GM21717 (cell line): Measurements from ENCODE around the gene RTN1.

Source experiments
- ATAC-seq: cut with Tn5 transposase; IDR thresholded peaks from one replicate; pipeline ENCODE4 v1.9.1; 2021; ENCODE audit warnings: mild to moderate bottlenecking, moderate library complexity; ENCODE audit not compliant: unreplicated experiment

Gene RTN1, protein sequence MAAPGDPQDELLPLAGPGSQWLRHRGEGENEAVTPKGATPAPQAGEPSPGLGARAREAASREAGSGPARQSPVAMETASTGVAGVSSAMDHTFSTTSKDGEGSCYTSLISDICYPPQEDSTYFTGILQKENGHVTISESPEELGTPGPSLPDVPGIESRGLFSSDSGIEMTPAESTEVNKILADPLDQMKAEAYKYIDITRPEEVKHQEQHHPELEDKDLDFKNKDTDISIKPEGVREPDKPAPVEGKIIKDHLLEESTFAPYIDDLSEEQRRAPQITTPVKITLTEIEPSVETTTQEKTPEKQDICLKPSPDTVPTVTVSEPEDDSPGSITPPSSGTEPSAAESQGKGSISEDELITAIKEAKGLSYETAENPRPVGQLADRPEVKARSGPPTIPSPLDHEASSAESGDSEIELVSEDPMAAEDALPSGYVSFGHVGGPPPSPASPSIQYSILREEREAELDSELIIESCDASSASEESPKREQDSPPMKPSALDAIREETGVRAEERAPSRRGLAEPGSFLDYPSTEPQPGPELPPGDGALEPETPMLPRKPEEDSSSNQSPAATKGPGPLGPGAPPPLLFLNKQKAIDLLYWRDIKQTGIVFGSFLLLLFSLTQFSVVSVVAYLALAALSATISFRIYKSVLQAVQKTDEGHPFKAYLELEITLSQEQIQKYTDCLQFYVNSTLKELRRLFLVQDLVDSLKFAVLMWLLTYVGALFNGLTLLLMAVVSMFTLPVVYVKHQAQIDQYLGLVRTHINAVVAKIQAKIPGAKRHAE

DNA sequence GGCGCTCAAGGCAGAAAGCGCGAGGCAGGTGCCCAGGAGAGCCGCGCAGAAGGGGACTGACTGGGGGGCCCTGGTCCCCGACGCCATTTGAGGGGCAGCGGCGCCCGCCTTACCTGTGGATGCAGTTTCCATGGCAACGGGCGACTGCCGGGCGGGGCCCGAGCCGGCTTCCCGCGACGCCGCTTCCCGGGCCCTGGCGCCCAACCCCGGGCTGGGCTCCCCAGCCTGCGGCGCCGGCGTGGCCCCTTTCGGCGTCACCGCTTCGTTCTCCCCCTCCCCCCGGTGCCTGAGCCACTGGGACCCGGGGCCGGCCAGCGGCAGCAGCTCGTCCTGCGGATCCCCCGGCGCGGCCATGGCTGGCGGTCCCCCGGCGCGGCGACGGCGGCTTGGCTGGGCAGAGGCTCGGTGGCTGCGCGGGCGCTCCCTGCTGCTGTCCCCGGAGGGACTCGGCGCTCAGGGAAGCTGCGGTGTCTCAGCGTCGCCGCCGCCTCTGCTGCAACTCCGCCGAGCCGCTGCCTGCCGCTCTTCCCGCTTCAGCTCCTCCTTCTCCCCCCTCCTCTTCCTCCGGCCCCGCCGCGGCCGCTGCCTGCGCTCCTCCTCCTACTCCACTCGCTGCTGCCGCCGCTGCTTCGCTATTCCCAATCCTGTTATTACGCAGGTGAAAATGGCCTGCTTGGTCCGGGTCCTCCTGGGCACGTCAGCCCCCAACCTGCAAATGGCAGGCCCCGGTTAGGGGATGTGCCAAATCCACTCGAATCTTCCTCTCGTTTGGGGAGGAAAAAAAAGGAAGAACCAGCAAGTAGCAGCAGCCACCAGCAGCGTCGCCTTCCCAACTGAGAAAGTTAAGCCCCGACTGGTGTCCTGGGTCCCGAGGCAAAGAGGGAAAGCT, at the start of gene RTN1:
RTN1 (minus strand) TSS at position 500 of the 889 bp plus-strand sequence; CDS start at position 354, 146 bp downstream.
- ATAC-seq: peak; percentile 59

DNA sequence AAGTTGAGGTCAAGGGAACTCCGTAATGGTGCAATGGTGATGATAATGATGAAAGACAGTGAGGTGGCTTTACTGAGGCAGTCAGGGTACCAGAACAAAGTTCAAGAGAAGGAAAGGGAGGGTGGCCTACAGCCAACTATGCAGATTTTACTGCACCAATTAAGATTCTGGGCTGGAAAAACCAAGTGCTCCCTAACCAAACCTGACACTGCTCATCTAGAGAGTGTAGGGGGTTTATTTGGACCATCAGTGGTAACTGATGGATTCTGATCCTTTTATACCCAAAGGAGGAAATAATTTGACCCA, 49.8 kb upstream of the RTN1 start:
- ATAC-seq: no peak

DNA sequence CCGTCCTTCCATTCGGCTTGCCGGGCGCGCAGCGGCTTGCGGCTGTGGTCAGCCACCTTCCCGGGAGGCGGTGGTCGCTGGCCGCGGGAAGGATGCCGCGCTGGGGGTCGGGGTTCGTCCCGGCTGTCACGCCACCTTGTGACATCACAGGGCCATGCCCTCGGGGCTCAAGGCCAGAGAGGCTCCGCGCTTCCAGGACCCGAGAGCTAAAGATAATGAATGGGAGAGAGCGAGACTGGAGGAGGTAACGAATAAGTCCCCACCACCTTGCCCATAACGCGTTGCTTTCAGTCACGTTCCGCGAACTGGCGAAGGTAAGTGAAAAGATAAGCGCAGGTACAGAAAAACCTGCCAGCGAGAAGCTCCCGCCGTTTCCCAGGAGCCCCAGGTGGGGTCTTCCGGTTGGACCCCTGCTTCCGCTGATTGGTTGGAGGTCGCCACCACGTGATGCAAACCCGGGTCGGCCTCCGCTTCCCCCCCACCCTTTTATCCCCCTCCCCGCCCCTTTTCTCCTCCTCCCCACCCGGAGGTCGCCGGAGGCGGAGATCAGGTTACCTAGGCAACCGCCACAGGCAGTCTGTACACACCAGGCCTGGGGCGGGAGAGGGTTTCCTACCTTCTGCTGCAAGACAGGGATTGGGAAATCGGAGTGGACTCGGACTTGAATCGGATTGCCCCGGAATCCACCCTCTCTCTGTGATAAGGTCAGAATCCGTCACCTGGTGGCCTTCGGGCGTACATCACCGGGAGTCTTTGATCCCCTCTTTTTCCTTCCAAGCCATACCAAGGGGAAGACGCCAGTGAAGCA, 49.2 kb upstream of the RTN1 start, which contains the start of gene LRRC9:
LRRC9 (plus strand) TSS at position 575 of the 808 bp plus-strand sequence.
- ATAC-seq: no peak

DNA sequence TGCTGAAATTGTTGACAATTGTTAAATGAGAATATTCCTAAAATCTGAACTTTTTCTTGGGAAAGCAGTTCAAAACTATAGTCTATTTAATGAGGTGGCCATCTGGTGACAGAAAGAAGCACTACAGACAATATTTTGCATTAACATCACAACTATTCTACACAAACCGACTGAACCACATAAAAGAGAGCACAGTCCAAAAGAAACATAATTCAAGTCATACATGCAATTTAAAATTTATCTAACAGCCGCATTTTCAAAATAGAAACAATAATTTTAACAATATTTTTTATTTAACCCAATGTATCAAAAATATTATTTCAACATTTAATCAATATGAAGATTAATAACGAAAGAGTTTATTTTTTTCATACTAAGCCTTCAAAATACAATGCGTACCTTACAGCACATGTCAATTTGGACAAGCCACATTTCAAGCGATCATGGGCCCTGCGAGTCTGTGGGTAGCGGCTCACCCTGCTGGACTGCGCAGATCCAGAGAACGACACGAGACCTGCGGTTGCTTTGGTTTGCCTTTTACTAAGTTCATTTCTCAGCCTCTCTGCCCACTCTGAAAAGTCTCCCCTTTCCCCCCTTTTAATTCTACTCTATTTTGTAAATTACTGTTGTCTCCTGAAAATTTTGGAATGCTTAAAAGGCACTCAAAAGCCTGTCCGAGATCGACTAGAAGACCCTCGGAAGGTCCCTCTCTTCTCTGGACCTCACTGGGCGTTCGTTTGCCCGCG, 48.4 kb upstream of the RTN1 start:
- peak; percentile 54 for ATAC-seq

DNA sequence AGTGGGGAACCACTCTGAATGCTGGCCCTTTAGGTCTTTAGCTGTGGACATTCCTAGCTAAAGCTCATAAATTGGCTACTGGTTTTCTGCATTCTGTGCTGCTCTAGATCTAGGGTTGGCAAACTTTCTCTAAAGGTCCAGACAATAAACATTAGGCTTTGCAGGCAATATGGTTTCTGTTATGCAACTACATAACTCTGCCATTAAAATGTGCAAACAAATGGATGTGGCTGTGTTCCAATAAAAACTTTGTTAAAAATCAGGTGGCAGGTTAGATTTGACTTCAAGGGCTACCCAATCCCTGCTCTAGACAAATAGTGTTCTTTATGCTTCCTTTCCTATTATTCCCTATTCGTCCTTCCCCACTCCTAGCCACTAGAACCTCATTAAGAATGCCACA, 42.6 kb upstream of the RTN1 start:
- no peak for ATAC-seq

DNA sequence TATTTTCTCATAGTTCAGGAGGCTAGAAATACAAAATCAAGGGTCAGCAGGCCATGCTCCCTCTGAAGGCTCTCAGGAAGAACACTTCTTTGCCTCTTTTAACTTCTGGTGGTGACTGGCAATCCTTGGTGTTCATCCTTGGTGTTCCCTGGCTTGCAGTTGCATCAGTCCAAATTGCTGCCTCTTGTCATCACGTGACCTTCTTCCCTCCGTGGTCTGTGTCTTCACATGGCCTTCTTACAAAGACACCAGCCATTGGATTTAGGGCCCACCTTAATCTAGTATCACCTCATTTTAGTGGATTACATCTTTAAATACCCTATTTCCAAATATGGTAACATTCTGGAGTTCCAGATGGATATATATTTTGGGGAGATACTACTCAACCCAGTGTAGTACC, 41.9 kb upstream of the RTN1 start:
- no peak for ATAC-seq

DNA sequence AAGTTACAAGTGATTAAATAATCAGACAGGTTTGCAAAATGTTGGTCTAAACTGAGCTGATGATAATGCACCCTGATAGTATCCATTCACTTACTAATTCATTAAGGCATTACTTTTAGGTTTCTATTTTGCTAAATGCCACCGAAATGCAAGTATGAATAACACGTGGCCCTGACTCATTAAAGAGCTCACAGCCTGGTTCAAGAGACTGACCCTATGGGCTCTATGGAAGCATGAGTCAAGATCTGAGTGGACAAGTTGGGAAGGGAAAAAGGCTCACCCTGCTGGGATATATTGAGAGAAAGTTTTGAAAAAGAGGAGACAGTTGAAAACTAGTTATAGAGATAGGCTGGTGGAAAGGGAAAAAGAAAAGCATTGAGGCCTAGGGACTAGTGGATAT, 34.6 kb upstream of the RTN1 start:
- ATAC-seq: no peak

DNA sequence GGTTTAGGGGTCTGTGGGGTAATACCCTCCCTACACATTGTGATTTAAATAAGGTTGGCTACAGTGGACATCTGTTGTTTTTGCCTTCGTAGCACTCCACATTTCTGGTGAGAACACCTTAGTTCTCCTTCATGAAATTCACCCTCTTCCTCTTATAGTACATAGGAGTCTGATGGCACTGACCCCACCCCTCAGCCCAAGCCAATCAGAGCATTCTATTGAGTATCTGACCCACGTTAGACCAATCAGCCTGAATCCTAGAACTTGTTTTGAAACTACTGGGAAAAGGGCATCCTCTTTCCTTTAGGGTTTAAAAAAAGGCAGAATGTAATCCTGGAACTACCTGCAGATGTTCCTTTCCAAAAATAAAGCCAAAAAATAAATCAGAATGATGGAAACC, 33.6 kb upstream of the RTN1 start:
- no peak for ATAC-seq

DNA sequence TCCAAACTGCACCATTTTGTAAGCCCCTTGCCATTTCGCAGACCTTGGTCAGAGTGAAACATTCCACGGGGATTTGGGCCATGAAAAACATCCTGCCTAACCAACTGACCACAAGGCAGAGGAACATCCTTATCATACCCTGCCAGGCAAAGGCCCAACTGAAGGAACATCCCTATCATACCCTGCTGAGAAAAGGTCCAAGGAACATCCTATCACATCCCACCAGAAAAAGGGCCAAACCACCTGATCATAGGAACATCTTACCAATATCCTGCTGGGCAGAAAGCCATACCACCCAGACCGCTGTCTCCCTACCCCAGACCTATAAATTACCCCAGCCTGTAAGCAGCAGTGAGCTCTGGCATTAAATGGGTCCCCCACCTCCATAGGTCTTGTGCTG, 30.0 kb upstream of the RTN1 start:
- no peak for ATAC-seq

DNA sequence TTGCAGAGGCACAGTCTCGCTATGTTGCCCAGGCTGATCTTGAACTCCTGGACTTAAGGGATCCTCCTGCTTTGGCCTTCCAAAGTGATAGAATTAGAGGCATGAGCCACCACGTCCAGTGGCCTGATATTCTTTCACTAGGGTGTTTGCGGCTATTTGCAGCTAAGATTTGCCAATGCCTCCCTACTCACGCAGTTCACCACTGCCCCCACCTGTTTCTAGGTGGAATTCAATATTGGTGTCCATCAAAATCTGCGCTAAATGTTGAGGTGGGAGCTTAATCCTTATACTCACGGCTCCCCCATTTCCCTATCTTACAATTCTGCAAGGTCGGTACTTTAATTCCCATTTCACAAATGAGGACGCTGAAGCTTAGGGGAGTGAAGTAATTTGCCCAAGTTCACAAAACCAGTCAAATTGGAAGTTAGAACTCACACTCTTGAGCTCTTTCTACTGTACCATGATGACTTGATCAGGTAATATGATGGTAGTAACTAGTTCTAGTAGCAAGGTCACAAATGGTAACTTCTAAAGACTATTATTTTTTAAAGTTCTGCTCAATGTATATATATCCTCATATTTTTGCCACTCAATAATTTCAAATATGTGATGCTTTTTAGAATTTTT, 27.3 kb upstream of the RTN1 start:
- ATAC-seq: no peak

DNA sequence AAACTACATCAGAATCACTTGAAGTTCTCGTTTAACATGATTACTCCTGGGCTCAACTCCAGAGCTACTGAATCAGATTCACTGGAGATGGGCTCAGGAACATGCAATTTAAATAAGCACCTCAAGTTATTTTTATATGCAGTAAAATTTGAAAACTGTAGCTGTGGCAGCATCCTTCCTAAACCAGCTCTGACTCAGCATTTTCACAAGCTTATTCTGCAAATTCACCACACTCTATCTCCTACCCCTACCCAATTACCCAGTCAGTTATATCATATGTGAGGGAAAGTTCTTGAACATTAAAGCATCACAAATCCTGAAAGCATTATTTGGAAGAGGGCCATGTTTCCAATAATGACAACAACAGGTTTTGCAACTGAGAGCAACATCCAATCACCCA, 25.1 kb upstream of the RTN1 start:
- no peak for ATAC-seq

DNA sequence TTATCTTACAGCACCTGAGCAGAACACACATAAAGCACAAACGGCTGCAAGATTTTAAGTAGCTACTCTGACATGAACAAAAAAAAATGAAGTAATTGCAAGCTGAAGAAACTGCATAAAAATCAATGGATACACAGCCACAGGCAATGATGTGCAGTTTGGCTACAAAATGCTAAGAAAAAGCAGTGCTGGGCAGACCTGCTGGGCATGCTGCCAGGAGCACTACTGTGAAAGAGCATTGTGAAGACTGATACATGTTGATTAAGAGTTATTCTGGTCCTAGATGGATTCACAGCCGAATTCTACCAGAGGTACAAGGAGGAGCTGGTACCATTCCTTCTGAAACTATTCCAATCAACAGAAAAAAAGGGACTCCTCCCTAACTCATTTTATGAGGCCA, 20.1 kb upstream of the RTN1 start:
- ATAC-seq: no peak

DNA sequence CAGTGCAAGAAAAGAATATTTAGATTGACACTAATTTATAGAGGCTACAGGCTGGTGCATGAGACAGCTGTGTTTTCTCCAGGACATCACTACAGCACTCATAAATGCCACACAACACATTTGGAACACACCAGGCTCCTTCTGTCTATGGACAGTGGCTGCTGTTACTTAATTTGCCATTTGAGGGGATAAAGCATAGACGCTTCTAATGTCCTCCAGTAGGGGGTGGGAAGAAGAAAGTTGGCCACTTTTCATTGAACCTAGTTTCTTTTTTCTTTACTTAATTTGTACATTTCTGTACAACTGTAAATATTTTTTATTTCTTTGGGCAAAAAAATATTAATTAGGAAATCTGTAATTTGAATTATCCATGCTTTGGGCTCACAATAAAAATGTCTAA, 12.4 kb upstream of the RTN1 start:
- ATAC-seq: no peak

DNA sequence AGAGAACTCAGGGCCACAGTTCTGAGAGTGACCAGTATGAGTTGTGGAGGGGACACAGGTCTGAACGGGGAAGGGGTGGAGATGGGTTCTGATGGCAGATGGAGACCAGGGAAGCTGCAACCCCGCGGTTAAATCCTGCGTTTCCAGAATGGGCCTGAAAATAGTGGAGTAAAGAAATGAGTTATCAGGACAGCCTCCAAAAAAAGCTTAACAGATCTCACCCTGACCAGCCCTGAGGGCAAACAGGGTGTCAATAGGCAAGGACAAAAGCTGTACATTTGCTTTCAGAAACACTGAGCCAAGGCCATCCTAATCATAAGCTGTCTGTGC, 555 bp upstream of the RTN1 start:
- no peak for ATAC-seq

DNA sequence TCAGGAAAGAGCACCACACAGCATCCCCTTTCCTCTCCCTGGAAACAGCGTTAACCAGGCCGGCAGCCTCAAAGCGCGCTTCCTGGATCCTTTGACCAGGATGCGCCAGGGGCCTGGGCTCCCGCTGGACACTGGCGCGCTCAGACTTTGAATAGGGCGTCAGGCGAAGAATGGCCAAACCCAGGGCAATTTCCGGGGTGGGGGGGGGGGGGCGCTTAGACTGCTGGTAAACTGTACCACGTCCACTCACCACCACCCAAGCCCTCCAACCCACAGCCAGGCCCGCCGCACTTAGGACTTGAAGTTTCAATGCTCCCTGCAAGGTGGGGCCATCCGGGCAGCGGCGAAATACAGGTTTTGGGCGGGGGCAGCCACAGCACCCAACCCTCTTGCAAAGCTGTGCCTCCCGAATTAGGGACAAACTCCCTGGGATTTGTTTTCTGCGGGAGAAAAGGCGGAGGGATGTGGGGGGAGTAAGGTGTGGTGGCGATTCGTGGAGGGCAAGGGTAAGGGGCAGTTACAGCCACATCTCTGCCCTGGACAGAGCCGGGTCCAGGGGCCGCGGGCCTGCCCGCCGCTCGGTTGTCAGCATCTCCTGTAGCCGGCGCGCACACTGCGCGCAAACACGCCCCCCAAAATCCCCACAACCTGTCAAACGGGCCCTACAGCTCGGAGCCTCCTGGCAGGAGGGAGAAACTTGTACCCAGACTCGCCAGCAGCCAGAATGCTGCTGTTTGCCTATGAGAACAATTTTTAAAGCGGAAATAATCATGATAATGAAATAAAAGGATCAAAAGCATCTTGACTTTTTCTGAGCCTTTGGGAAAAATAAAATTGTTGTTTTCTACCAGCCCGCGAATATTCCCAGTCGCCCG, 958 bp downstream of the RTN1 start:
- ATAC-seq: no peak

DNA sequence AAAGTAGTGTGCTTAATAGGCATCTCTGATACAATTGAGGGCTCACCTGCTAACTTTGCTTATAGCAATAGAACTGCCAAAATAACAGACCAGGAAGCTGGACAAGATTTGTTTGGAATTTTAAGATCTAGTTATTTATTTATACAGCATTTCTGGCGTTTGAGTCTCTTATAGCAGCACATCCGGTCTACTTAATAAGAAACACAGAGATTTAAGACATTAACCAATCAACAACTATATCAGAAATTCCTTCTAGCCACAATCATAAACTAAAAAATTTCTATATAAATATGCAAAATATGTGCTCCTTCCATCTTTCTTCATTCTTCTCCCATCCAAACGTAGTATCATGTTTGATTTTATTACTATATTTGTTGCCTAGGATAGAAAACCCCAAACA, 2.6 kb downstream of the RTN1 start:
- ATAC-seq: no peak

DNA sequence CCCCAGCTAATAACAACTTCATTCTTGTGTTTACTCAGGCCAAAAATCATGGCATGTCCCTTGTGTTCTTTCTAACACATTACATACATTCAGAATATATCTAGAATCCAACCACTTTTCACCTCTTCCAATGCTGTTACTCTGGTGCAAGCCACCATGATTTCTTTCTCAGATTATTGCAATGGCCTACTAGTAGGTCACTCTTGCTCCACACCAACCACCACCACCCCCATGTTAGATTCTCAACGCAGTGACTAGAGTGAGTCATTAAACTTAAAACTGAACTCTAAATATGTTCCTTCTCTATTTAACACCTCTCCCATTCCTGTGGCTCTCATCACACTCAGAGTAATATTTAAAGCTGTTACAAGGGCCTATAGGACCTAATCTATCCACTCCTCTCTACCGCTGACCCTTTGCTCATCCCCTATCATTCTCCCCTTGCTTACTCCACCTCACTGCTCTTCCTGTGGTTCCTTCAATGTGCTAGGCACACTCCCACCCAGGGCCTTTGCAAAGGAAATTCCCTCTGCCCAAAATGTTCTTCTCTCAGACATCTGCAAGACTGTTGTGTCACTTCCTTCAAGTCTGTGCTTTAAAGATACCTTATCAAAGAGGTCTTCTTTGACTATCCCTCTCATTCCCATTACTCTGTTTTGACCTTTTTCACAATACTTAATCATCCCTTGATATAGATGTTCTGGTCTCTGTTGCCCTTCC, 6.6 kb downstream of the RTN1 start:
- ATAC-seq: no peak

DNA sequence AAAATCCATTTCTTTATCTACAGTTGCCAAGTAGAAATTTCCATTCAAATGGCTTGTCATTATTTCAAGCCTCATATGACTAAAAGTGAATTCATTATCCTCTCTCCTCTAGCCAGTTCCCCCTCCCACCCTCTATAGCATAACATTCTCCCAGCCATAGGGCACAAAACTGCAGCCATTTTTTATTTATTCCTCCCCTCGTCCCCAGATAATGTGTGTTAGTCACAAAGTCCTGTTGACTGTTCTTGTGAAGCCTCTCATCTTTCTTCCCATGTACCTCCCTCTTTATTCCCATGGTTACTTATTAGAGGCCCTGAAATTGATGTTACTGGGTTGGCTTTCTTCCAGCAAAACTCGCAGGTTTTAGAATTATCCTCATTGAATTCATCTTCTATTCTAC, 13.2 kb downstream of the RTN1 start:
- ATAC-seq: no peak
